Thyroid gland (tissue), 4 donors: Measurements from ENCODE around the gene KCTD4. TPM values are rescaled to one million over a fixed set of nuclear protein-coding genes. Genes with fewer than 3 reads are reported as not detected.
A peak's percentile ranks its signal among the peaks of the same experiment; 100 is the strongest.

ENCODE experiments used
- DNase-seq, 2 donors: peaks; one replicate each; pipeline ENCODE4 v3.0.0-alpha.2; 2019
- H3K27ac ChIP-seq, 3 donors: fragments of 200-600 bp; sonication (generic); 1 replicate in 2 of 3; 2 replicates in 1 of 3; pipeline ENCODE4 v1.5.1; 2016 to 2019; ENCODE audit warnings: mild to moderate bottlenecking in 1 of 3, moderate library complexity in 1 of 3
- H3K27me3 ChIP-seq: fragments of 200-600 bp; sonication (generic); one replicate; pipeline ENCODE4 v1.5.1; 2019
- H3K36me3 ChIP-seq, 2 donors: fragments of 200-600 bp; sonication (generic); one replicate each; pipeline ENCODE4 v1.5.1; 2016 to 2019
- H3K4me1 ChIP-seq, 2 donors: fragments of 200-600 bp; sonication (generic); one replicate each; pipeline ENCODE4 v1.5.1; 2017 to 2019
- H3K4me3 ChIP-seq, 3 donors: fragments of 200-600 bp; sonication (generic); replicated peaks in 1 of 3; 1 replicate in 2 of 3; 2 replicates in 1 of 3; pipeline ENCODE4 v1.5.1; 2016; ENCODE audit warnings: mild to moderate bottlenecking in 1 of 3
- H3K9me3 ChIP-seq: fragments of 200-600 bp; sonication (generic); one replicate; pipeline ENCODE4 v1.5.1; 2017
- CTCF ChIP-seq, 6 experiments: fragments of 200-600 bp in 3 of 6; fragments of 450-650 bp in 3 of 6; sonication (generic) in 3 of 6; IDR thresholded peaks; one replicate each; pipeline ENCODE4 v1.5.1; 2016 to 2019; ENCODE audit warnings: antibody characterized with exemption in 6 of 6, mild to moderate bottlenecking in 2 of 6, inconsistent platforms in 1 of 6, moderate library complexity in 1 of 6
- POLR2A ChIP-seq, 2 donors: fragments of 450-650 bp; IDR thresholded peaks; one replicate each; pipeline ENCODE4 v1.6.1; 2017; ENCODE audit warnings: antibody characterized with exemption in 2 of 2, mild to moderate bottlenecking in 2 of 2, moderate library complexity in 1 of 2
- WGBS, 2 donors: methylation state at CpG; one replicate each; pipeline ENCODE4 v1.1.5; 2017; 5-methylcytosine and 5-hydroxymethylcytosine counted together
- intact Hi-C: fragments of 100-400 bp; cut with DNase I; formaldehyde crosslinking; loops from one replicate; pipeline ENCODE4 v1.15.1; 2023
- total RNA-seq, 4 donors: library from RNA; depleted of rRNA; stranded (reverse); fragments of >200 nt; gene quantifications; one replicate each; pipeline ENCODE4 v1.2.3, GENCODE V29; 2016

Gene KCTD4
- total RNA-seq, 4 donors from 2014 or later, result 0.11 TPM; not detected in 3

GRCh38 chr13:45242070-45242469 is 41.2 kb upstream of the KCTD4 start:
- Histone ChIP-seq H3K4me3 (peak overlapping the region in 1 of 3 donors; percentile 26), H3K27me3 (no peaks in the 10 kb centered on the region), H3K27ac (peak overlapping the region; percentile 17 to 73 (median 47)), H3K36me3 (no peaks in the 10 kb centered on the region), H3K9me3 (no peaks in the 10 kb centered on the region), H3K4me1 (peaks cover 10 to 14% of the 10 kb centered on the region in 2 donors)
- DNase-seq, result peak; percentile 40 to 45
- intact Hi-C loops, result no loop called here
- WGBS, 2 donors, result 2 to 4% methylated on average over 3 of the region's 3 CpGs
- TF ChIP-seq POLR2A (IDR thresholded peaks at IDR 0.05) (no peak), CTCF (IDR thresholded peaks at IDR 0.05) (no peak)

GRCh38 chr13:45240143-45240542 is 39.3 kb upstream of the KCTD4 start:
- DNase-seq, result no peak
- Histone ChIP-seq H3K27me3 (no peaks in the 10 kb centered on the region), H3K4me1 (peaks cover 10 to 14% of the 10 kb centered on the region in 2 donors), H3K9me3 (no peaks in the 10 kb centered on the region), H3K4me3 (no peak overlapping the region), H3K36me3 (no peaks in the 10 kb centered on the region), H3K27ac (no peak overlapping the region)
- TF ChIP-seq POLR2A (IDR thresholded peaks at IDR 0.05) (no peak), CTCF (IDR thresholded peaks at IDR 0.05) (no peak)
- intact Hi-C loops, result no loop called here

- H3K9me3 ChIP-seq, result no peaks in the 10 kb centered on the region
- intact Hi-C loops, result no loop called here
- 96 to 98% methylated on average over 4 of the region's 4 CpGs for WGBS, 2 donors
- no peaks in the 10 kb centered on the region for H3K27me3 ChIP-seq
- no peak for DNase-seq
- peaks cover 10 to 14% of the 10 kb centered on the region in 2 donors for H3K4me1 ChIP-seq
- no peaks in the 10 kb centered on the region for H3K36me3 ChIP-seq
- H3K4me3 ChIP-seq, result no peak overlapping the region
- no peak for TF ChIP-seq CTCF (IDR thresholded peaks at IDR 0.05)
- no peak for TF ChIP-seq POLR2A (IDR thresholded peaks at IDR 0.05)
- no peak overlapping the region for H3K27ac ChIP-seq
These were observed 38.3 kb upstream of the KCTD4 start for GRCh38 chr13:45238945-45239795.

GRCh38 chr13:45232591-45232990 is 31.7 kb upstream of the KCTD4 start:
- DNase-seq, result no peak
- intact Hi-C loops, result no loop called here
- Histone ChIP-seq H3K4me3 (no peak overlapping the region), H3K4me1 (no peaks in the 10 kb centered on the region), H3K36me3 (no peaks in the 10 kb centered on the region), H3K27me3 (no peaks in the 10 kb centered on the region), H3K27ac (no peak overlapping the region), H3K9me3 (no peaks in the 10 kb centered on the region)
- 95 to 96% methylated on average over 2 of the region's 2 CpGs for WGBS, 2 donors
- TF ChIP-seq CTCF (IDR thresholded peaks at IDR 0.05), result no peak

GRCh38 chr13:45231722-45232121 is 30.9 kb upstream of the KCTD4 start:
- no peak overlapping the region for H3K27ac ChIP-seq
- H3K4me1 ChIP-seq, result no peaks in the 10 kb centered on the region
- H3K27me3 ChIP-seq, result no peaks in the 10 kb centered on the region
- TF ChIP-seq POLR2A (IDR thresholded peaks at IDR 0.05) (no peak), CTCF (IDR thresholded peaks at IDR 0.05) (no peak)
- intact Hi-C loops, result no loop called here
- 28 to 50% methylated on average over 1 of the region's 1 CpG for WGBS, 2 donors
- no peak overlapping the region for H3K4me3 ChIP-seq
- no peak for DNase-seq
- H3K9me3 ChIP-seq, result no peaks in the 10 kb centered on the region
- H3K36me3 ChIP-seq, result no peaks in the 10 kb centered on the region
